NCI-H1105 (cell line): ENCODE data around the gene CC2D1B.
A peak's percentile ranks its signal among the peaks of the same experiment; 100 is the strongest.

ENCODE experiments used
- DNase-seq: peaks from one replicate; lab custom pipeline; 2025; lab: John Stamatoyannopoulos, UW

Gene CC2D1B

GRCh38 chr1:52359676-52360594, 6.1 kb downstream of the CC2D1B start:
- no peak for DNase-seq

GRCh38 chr1:52358851-52359497, 7.0 kb downstream of the CC2D1B start:
- no peak for DNase-seq

- DNase-seq = no peak
Measured at GRCh38 chr1:52357397-52357796, 8.6 kb downstream of the CC2D1B start.

DNA sequence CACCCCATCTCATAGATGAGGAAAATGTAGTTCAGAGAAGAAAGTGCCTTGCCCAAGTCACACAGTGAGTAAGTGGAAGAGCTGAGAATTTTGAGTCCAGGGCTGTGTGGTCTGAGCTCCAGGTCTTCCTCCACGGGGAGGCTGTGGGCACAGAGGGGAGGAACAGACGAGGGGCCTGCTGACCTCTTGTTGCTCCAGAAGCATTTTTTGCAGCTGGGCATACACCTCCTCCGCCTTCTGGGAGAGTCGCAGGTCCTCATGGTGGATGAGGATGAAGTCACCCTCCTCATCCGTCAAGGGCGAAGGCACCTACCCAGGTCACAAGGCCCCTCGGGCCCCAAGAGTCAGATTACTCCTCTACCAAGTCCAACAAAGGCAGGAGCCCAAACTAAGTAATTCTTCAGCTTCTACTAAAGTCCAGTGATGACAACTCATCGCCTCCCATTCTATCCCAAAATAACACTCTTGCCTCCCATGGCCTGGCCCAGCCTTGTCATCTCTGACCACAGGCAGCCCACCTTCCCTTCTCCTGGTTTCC, 9.1 kb downstream of the CC2D1B start:
- no peak for DNase-seq

DNA sequence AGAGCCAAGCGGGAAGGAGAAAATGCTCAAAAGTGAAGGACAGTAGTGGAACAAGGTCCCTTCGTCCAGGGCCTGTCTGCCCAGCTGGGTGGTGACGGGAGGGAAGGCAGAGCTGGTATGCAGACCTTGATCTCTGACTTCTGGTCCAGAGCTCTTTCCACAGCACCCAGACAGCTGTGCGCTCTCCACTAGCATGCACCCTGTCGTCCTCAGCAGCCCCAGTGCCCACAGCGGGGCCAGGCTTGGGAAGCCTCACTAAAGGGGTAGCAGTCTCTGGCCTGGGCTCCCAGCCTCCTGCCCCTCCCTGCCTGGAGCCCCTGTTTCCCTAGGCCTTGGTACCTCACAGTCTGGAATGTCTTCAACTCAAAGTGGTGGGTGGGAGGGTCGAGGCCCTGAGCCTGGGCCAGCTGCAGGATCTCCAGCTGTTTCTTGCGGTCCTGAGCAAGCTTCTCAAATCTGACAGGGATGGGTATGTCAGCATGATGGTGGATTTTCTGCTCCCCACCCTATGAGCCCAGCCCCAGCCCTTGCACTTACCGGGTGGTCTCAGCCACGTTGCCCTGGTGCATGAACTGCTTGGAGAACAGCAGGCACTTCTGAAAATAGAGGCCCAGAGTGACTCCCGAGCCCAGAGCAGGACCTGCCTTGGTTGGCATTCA, 10.0 kb downstream of the CC2D1B start:
- DNase-seq = no peak

DNA sequence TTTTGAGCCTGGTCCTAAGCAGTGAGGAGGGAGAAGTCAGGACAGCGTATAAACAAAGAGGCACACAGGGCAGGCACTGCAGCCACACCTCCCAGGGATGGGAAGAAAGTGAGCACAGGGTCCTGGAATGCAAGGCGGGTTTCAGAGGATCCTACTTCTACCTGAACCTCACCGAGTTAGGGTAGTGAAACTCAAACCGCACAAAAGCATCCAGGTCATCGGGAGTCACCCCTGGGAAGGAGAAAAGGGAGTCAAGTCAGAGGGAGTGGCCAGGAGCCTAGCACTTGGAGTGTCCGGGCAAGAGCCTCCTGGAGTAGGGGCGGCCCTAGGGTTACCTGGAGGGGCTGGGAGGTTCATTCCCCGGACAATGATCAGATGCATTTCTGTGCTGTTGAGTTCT, 10.6 kb downstream of the CC2D1B start:
- no peak for DNase-seq

DNA sequence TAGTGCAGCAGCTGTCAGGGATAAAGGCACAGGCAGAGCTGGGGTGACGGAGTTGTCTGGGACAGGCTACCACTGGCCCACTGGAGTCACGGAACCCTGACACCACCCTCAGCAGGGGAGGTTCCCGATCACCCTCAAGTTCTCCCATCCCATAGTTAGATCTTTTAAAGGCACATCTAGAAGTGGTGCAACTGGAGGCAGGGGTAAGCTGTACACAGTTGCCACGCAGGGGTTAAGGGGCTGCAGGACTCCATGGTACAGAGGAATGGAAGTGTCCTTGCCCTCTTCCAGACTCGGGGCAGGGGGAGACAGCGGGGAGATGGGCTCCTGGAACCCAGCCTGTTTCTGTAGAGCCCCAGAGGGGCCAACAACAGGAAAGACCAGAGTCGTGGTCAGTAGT, 13.3 kb downstream of the CC2D1B start:
- DNase-seq = no peak

DNA sequence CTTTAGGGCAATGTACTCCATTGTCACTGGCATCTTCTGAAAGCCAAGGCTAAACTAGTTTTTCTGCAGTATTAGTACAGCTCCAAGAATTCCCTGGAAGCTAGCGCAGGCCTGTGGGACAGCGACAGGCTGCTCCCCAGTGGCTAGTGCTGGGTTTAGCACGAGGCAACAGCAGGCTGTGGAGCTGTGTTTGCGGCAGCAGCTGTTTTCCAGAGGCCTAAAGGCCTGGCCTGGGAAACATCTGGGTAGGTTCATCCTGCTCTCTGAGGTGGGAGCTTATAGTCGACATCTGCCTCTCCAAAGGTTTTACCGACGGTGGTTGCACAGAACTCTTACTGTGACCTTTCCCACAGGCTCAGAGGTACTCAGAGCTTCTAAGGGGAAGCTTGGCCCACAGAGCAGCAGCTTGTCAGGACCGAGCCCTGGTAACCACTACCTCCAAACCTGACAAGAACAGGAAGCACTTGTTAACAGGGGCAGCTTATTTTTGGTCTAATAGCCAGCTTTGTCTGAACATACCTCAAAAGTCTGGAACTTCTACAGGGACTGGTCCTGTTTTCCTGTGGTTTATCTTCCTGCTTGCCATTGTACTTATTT, 17.2 kb downstream of the CC2D1B start:
- DNase-seq = peak; percentile 9

- DNase-seq = no peak
Measured at GRCh38 chr1:52346653-52347052, 19.4 kb downstream of the CC2D1B start.

DNA sequence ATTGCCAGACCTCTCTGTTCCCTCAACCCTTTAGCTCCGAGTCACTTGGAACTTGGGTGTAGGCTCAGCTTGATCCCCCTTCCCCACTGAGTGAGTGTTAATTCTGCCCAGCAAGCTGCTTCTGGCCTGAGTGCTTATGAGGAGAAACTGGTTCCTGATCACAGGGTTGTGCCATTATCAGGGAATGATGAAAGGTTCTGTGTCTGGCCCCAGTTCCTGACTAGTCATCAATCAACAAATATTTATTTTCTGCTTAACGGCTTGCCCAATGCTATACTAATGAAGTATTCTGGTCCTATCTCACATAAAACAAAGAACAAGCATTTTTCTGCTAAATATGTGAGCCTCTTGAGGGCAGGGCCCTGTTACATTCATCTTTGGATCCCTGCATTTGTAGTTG, 20.8 kb downstream of the CC2D1B start:
- no peak for DNase-seq

DNA sequence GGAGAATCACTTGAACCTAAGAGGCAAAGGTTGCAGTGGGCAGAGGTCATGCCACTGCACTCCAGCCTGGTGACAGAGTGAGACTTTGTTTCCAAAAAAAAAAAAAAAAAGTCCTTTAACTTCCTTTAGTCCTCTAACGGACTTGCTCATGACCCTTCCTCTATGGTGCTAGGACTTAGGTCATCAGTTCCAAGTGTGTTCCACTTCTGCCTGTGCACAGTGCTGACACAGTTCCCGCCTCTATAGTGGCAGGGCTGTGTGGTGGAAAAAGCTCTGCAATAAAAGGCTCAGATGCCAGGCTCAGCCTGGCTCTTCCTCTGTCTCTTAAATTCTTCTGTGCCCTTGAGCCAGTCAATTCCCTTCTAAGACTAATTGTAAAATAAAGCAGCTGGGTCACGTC, 22.0 kb downstream of the CC2D1B start:
- no peak for DNase-seq

- no peak for DNase-seq
Measured at GRCh38 chr1:52341655-52342260, 24.2 kb downstream of the CC2D1B start.

DNA sequence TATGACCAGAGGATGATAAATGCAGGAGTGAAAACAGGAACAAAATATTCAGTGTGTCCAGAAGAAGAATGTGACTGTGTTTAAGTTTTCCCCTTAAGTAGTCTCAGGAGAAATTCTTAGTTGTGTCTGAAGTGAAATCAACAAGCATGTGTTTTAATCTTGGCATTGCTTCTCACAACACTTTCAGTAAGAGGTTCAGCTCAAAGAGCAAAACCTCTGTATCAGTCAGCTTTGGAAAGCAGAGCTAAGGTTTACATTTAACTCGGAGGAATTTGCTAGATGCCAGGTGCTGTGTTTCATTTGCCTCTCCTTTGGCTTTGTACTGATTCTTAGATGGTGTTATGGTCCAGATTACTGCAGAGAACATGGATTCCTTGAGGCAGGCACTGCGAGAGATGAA, 28.6 kb downstream of the CC2D1B start:
- DNase-seq = no peak

- no peak for DNase-seq
Measured at GRCh38 chr1:52334906-52335528, 31.0 kb downstream of the CC2D1B start.

GRCh38 chr1:52332411-52332810, 33.6 kb downstream of the CC2D1B start:
- DNase-seq = no peak

DNA sequence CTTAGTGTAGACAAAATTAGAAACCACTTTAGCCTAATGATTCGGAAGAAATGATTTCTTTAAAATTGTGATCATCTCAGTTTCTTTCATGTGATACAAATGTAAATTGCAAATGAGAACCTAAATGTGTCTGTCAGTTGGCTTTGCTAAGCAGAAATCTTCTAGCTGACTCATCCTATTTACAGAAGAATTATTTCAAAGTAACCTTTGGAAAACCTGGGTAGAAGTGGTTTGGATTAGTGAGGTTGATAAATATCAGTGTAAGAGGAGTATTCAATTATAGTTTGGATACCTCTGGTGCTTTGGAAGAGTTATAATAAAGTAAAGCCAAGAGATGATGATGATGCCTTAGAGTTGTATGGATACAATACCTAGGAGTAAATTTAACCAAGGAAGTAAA, 37.4 kb downstream of the CC2D1B start:
- DNase-seq = no peak

DNA sequence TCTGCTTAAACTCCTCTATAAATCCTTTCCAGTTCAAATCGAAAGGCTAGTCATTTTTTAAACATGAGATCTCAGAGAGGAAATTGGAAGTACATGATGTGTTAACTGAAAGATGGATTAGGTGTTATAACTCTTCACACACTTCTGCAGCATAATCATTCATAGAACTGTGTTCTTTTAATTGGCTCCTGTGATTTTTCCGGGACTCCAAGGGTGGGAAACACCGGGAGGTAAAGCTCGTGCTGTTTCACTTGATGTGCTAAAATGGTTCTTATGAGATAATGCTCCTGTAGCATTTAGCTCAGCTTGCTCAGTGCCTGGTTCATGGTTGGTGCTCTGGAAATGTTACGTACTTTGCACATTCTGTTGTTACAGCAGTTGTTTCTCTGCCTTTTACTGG, 40.2 kb downstream of the CC2D1B start:
- no peak for DNase-seq

DNA sequence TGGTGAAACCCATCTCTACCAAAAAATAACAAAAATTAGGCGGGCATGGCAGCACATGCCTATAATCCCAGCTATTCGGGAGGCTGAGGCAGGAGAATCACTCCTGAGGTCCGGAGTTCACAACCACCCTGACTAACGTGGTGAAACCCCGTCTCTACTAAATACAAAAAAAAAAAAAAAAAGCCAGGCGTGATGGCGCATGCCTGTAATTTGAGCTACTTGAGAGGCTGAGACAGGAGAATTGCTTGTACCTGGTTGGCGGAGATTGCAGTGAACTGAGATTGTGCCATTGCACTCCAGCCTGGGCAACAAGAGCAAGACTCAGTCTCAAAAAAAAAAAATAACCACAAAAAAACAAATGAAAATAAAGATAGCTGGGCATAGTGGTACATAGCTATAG, 42.3 kb downstream of the CC2D1B start:
- no peak for DNase-seq

GRCh38 chr1:52321061-52321460, 44.9 kb downstream of the CC2D1B start:
- no peak for DNase-seq

DNA sequence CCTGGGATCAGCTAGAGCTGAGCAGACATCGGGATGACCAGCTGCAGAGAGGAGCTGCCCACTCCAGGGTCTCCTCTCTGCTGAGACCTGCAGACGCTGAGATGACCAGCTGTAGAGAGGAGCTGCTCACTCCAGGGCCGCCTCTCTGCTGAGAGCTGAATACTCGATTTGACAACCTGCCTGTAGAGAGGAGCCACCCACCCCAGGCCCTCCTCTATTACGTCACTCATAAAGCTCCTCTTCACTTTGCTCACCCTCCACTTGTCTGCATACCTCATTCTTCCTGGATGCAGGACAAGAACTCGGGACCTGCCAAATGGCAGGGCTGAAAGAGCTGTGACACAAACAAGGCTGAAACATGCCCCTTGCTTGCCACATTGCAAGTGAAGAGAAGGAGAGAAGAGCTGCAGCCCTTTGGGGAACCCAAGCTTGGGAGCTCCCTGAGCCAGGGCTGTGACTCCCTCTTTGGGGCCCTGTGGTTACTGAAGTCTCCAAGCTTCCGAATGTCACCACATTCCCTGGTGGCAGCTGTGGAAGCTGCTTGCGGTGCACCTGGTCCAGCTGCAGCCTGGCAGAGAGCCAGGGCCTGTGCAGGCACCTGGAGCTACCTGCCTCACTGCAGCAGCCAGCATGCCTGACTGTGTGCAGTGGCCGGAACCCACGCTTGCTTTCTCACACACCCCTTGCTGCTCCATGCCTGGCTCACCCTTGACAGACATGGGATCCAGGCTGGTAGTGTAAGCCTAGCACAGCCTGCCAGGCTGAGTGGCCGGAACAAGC, 59.6 kb downstream of the CC2D1B start:
- no peak for DNase-seq
